Measurements from ENCODE around the gene TRPM5.

Gene TRPM5

GRCh38 chr11:2453436-2453835 is 9.1 kb upstream of the TRPM5 start:
- DNase-seq (ENCODE audit: insufficient read length, low spot score) (no peak), FAIRE-seq (no peak)

GRCh38 chr11:2452321-2453012 is 8.2 kb upstream of the TRPM5 start:
- DNase-seq (ENCODE audit: insufficient read length, low spot score) (no peak), FAIRE-seq (no peak)

DNA sequence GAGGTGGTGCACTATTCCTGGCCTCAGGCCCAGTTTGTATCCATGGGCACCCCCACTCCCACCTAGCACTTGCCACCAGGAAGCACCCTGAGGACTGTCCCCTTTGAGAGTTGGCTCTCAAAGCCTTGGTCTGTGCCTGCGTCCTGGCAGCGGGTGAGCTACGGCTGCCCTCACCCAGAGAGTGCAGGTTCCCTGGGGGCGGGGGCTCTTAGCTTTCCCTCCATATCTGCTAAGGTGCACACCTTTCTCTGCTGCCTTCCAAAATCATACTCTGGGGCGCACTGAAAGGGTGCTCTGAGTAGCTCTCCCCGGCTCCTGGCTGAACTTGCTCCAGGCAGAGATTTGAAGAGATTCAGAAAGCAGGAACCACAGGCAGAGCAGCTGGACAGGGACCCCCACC is 7.6 kb upstream of the TRPM5 start:
- FAIRE-seq, result no peak
- DNase-seq (ENCODE audit: insufficient read length, low spot score), result no peak

- FAIRE-seq (no peak), DNase-seq (ENCODE audit: insufficient read length, low spot score) (no peak)
These were observed 7.0 kb upstream of the TRPM5 start for GRCh38 chr11:2451336-2451735.

GRCh38 chr11:2450321-2451041 is 6.2 kb upstream of the TRPM5 start:
- DNase-seq (ENCODE audit: insufficient read length, low spot score) (no peak), FAIRE-seq (no peak)

DNA sequence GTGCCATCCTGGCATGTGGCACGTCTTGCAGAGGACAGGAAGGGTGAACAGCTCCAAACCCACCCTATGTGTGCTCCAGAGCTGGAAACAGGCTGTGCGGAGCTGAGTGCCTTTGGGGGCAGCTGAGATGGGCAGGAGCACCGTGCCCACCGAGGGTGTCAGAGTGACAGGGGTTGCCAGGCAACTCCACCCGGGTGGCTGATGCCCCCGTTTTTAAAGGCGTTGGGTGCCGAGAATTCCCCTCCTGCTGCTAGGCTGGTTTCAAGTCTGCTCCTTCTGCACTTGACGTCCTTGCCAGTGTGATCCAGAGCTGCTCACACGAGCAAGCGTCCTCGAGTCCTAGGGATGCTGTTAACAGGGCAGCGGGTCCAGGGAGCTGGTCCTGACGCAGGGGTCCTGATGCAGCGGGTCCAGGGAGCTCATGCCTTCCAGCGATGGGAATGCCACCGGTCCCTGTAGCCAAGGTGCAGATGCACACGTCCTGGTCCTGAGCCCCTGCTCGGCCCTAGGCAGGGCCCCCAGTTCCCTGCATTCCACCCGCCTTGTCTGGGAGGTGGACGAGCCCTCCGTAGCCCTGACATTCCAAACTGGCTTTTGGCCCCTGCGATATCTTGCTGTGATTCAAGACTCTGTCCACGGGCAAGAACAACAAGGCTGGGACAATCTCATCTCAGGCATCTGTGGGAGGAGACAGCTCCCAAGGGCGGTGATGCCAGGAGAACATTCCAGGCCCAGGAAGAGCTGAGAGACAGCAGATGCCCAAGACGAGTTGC is 5.4 kb upstream of the TRPM5 start:
- DNase-seq (ENCODE audit: insufficient read length, low spot score), result no peak
- FAIRE-seq, result no peak

DNA sequence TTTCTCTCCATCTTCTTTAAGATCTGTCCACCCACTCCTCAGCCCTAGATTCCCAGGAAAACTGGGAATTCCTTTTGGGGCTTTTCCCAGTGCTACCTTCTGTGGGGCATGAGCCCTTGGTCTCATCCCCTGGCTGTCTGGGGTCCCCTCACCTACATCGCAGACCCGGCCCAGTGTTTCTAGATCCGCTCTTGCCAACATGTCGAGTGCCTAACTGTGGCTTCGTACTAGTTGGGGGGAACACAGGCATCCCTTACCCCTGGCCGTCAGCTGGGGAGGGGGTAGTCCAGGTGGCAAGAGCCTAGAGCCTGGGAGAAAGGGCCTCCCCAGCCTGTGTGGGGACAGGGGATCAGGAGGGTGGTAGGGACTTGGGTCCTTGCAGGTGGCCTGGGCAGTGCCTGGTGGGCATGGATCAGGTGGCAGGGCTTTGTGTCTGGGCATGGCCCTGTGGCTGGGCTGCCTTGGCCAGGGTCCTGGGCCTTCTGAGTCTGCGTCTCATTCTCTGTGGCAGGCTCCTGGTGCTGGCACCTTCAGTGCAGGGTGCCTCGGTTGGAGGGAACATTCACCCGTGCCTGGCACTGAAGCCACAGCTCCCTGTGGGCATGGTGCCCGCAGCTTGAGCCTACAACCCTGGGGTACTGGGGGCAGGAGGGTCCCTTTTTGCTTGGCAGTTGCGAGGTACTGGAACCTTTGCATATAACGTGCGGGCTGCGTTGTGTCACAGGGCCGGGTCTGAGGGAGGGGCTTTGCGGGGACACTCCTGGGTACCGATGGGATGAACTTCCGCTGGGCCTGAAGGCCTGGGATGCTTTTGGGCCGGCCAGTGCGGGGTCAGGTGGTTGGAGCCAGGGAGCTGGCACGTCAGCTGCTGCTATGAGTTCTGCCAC is 4.6 kb upstream of the TRPM5 start:
- no peak for FAIRE-seq
- DNase-seq (ENCODE audit: insufficient read length, low spot score), result no peak

GRCh38 chr11:2447951-2448650 is 3.8 kb upstream of the TRPM5 start:
- no peak for FAIRE-seq
- DNase-seq (ENCODE audit: insufficient read length, low spot score), result no peak

- FAIRE-seq (no peak), DNase-seq (ENCODE audit: insufficient read length, low spot score) (no peak)
These were observed 3.1 kb upstream of the TRPM5 start for GRCh38 chr11:2447253-2447950.

DNA sequence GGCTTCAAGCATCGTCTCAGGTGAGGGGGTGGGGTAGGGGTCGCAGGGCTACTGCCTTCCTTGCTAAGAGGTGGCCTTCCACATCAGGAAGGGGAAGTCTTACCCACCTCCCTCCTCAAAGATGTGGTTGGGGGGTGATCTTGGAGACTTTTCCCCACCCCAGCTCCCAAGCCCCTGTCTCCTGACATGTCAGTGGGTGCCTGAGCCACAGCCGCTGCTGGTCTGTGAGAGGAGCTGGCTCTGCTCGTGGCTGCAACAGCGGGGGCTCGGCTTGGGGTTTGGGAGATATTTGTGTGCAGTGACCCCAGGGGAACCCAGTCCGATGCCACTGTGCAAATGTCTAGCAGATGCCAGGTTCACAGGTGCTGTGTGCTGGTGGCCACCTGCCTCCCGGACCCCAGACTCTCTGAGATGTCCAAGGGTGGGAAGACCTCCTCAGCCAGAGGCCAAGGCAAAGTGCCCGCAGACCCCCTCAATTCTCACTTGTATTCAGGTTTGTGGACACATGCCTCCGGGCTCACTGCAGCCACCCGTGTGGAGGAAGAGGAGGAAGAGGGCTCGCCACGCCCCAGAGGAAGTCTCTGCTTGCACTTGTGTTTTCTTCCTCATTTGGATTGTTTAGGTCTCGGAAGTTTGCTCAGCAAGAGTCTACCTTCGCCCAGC is 2.4 kb upstream of the TRPM5 start:
- DNase-seq (ENCODE audit: insufficient read length, low spot score) (no peak), FAIRE-seq (no peak)

DNA sequence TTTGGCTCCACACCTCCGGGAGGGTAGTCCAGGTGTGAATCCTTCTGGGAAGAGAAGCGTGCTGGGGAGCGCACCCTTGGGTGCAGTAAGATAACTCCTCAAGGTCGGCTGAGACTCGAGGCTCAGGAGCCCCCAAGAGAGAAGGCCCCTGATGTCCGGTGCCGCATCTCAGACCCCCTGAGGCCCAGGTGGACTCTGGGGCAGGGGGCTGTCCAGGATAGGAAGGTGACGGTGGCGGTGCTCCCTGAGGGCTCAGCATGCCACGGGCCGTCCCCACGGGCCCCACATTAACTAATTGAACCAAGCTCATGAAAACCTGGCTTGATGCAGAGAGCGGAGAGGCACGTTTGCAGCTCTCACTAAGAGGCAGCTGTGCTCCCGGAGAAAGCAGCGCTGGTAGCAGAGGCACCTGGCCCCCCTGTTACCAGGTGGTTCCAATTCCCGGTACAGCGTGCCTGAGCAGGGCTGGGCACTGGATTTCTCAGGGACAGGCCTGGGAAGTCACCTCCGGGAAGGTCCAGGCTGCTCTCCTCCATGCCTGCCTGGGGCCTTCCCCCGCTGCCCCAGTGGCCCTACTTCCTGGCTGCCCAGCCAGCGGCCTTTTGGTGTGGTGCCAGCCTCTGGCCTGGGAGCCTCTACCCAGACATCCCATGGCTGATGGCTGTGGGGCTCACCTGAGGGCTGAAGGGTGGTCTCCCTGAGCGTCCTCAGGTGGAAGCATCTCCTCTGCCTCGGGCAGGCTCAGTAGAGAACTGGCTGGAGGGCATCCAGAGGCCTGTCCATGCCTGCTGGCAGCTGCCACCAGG is 1.6 kb upstream of the TRPM5 start:
- DNase-seq (ENCODE audit: insufficient read length, low spot score), result no peak
- no peak for FAIRE-seq

- no peak for FAIRE-seq
- peak; percentile 80 for DNase-seq (ENCODE audit: insufficient read length, low spot score)
These were observed 769 bp upstream of the TRPM5 start, which contains the start of gene KCNQ1 for GRCh38 chr11:2444821-2445745. KCNQ1 (plus strand) TSS chr11:2445008; CDS start chr11:2445099, 91 bp downstream.

- no peak for FAIRE-seq
- DNase-seq (ENCODE audit: insufficient read length, low spot score), result no peak
These were observed 908 bp downstream of the TRPM5 start for GRCh38 chr11:2443406-2443805.

- DNase-seq (ENCODE audit: insufficient read length, low spot score) (no peak), FAIRE-seq (no peak)
These were observed 1.7 kb downstream of the TRPM5 start for GRCh38 chr11:2442589-2442988.

DNA sequence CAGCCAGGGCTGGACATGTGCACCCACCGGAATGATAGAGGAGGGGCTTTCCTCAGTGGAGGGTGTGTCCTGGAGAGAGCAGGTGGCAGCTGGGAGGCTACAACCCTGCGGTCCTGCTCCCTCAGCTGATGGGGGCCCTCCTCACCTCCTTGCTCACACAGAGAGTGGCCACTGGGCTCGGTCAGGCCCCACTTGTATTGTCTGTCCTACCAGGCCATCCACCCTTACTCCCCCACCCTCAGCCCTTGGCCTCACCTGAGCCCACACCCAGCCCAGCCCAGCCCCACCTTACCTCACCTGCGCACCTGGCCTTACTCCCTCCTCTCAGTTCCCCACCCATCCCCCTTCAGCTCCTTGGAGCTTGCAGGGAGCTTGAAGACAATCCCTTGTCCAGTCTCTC is 3.1 kb downstream of the TRPM5 start:
- no peak for FAIRE-seq
- DNase-seq (ENCODE audit: insufficient read length, low spot score), result no peak

GRCh38 chr11:2440646-2441045 is 3.7 kb downstream of the TRPM5 start:
- no peak for FAIRE-seq
- no peak for DNase-seq (ENCODE audit: insufficient read length, low spot score)

DNA sequence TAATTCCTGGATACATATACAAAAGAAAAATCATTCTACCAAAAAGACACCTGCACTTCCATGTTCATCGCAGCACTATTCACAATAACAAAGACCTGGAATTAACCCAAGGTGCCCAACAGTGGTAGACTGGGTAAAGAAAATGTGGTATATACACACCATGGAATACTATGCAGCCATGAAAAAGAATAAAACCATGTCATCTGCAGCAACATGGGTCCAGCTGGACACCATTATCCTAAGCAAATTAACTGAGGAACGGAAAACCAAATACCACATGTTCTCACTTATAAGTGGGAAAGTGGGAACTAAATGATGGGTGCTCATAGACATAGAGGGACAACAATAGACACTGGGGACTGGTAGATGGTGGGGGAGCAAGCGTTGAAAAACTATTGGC is 4.5 kb downstream of the TRPM5 start:
- FAIRE-seq (no peak), DNase-seq (ENCODE audit: insufficient read length, low spot score) (no peak)
